Aorta (tissue), 5 donors: ENCODE measurements around the gene KRTAP2-1. TPM values are rescaled to one million over a fixed set of nuclear protein-coding genes. Genes with fewer than 3 reads are reported as not detected.
"Not testable (repeated sequence)": the region's sequence is repeated elsewhere in the genome, so short reads cannot be mapped to it uniquely, and the experiment has no call there.

Source experiments
- ATAC-seq: fragments of 200-7000 bp; cut with Tn5 transposase; one replicate; pipeline ENCODE4 v1.9.1; 2022; ENCODE audit warnings: moderate library complexity; ENCODE audit not compliant: low FRiP score
- DNase-seq, 2 donors: peaks; one replicate each; pipeline ENCODE4 v3.0.0-alpha.2; 2020
- H3K27ac ChIP-seq, 2 donors: one replicate each; pipeline ENCODE4 v1.5.1; 2013; ENCODE audit warnings: low read length in 2 of 2, mild to moderate bottlenecking in 2 of 2, moderate library complexity in 2 of 2, control low read depth in 1 of 2, inconsistent platforms in 1 of 2, low read depth in 1 of 2
- H3K27me3 ChIP-seq, 2 donors: one replicate each; pipeline ENCODE4 v1.6.1; 2013; ENCODE audit warnings: control low read depth in 1 of 2, low read length in 1 of 2, mild to moderate bottlenecking in 1 of 2, moderate library complexity in 1 of 2; ENCODE audit not compliant: insufficient read depth in 2 of 2, control insufficient read depth in 1 of 2
- H3K36me3 ChIP-seq, 2 donors: one replicate each; pipeline ENCODE4 v1.6.1; 2013; ENCODE audit warnings: control low read depth in 1 of 2, low read length in 1 of 2, mild to moderate bottlenecking in 1 of 2; ENCODE audit not compliant: insufficient read depth in 2 of 2, control insufficient read depth in 1 of 2
- H3K4me1 ChIP-seq, 2 donors: one replicate each; pipeline ENCODE4 v1.6.1; 2013; ENCODE audit warnings: low read length in 2 of 2, control low read depth in 1 of 2, mild to moderate bottlenecking in 1 of 2, moderate library complexity in 1 of 2; ENCODE audit not compliant: insufficient read depth in 2 of 2, control insufficient read depth in 1 of 2
- H3K4me3 ChIP-seq, 2 donors: one replicate each; pipeline ENCODE4 v1.5.1; 2013; ENCODE audit warnings: low read length in 2 of 2, control low read depth in 1 of 2, mild to moderate bottlenecking in 1 of 2
- H3K9me3 ChIP-seq: one replicate; pipeline ENCODE4 v1.6.1; 2013; ENCODE audit warnings: mild to moderate bottlenecking, low read length; ENCODE audit not compliant: control insufficient read depth
- WGBS, 2 donors: extraction: QIAGEN DNeasy Blood & Tissue Kit; methylation state at CpG; one replicate each; pipeline ENCODE4 v1.1.7; 2013; 5-methylcytosine and 5-hydroxymethylcytosine counted together
- intact Hi-C, 2 donors: fragments of 100-400 bp; cut with DNase I; formaldehyde crosslinking; loops; one replicate each; pipeline versions ENCODE4 v1.14.2 to v1.15.0; 2022
- polyA plus RNA-seq, 2 donors: library from polyadenylated mRNA; stranded (reverse); fragments of 200-250 nt; gene quantifications; one replicate each; pipeline ENCODE4 v1.2.3, GENCODE V29; 2013
- total RNA-seq, 2 donors: library from RNA; stranded (reverse); fragmentation: NEBNext Ultra II Directional; extraction: Animal tissue kit (Norgen Biotek cat#: 25700); gene quantifications; one replicate each; pipeline ENCODE4 v1.2.1, GENCODE V29; 2021
- donor health status: healthy with polysubstance abuse.
- donor health status: Bipolar disorder and iron deficiency.
- donor health status: DM: no; HTN: no; CAD: no.
- donor health status: DM: no; HTN: no; CAD: no.
- donor health status: DM: yes; HTN: yes; CAD: no.

KRTAP2-1 gene
- total and polyA plus RNA-seq, 4 donors = not detected

DNA sequence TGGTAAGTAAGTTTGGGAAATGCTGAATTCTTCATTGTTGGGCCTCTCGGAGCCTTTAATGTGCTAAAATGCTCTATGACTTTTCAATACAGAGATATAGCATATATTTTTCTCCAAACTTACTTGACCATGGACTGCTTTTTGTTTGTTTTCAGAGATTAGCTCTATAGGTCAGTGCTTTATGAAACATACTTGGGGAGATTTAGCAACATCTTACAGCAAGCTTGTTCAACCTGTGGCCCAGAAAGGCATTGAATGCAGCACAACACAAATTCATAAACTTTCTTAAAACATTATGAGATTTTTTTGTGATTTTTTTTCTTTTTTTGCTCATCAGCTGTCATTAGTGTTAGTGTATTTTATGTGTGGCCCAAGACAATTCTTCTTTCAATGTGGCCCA lies 37.2 kb downstream of the KRTAP2-1 start:
- Histone ChIP-seq H3K4me1 (no peaks in the 10 kb centered on the region), H3K9me3 (no peaks in the 10 kb centered on the region), H3K4me3 (no peak overlapping the region), H3K27me3 (no peaks in the 10 kb centered on the region), H3K36me3 (no peaks in the 10 kb centered on the region), H3K27ac (no peak overlapping the region)
- intact Hi-C loops = no loop called here
- ATAC-seq (no peak), DNase-seq (no peak)
- WGBS, 2 donors = 79 to 85% methylated on average over 1 of the region's 1 CpG

DNA sequence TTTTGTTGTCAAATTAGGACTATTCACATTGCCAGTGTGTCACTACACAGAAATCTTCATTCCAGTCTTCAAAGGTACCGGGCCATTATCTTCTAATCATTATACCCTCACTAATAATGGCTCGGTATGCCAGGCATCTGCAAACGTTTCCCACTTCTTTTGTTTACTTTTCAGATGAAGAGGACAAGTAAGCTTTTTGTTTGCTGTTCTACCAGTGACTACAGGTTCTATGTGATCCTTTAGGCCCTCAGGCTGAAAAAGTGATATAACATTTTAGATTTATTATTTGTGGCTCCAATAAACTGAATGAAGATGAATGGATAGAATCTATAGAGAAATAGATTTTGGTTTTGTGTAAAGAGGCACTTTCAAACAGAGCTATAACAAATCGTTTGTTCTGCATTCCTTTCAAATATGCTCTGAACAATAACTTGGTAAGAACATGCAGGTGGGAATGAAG lies 37.8 kb downstream of the KRTAP2-1 start:
- no peak for DNase-seq
- intact Hi-C loops = no loop called here
- WGBS, 2 donors = 40 to 46% methylated on average over 4 of the region's 4 CpGs
- Histone ChIP-seq H3K9me3 (no peaks in the 10 kb centered on the region), H3K4me3 (no peak overlapping the region), H3K36me3 (no peaks in the 10 kb centered on the region), H3K27ac (no peak overlapping the region), H3K4me1 (no peaks in the 10 kb centered on the region), H3K27me3 (no peaks in the 10 kb centered on the region)
- no peak for ATAC-seq

DNA sequence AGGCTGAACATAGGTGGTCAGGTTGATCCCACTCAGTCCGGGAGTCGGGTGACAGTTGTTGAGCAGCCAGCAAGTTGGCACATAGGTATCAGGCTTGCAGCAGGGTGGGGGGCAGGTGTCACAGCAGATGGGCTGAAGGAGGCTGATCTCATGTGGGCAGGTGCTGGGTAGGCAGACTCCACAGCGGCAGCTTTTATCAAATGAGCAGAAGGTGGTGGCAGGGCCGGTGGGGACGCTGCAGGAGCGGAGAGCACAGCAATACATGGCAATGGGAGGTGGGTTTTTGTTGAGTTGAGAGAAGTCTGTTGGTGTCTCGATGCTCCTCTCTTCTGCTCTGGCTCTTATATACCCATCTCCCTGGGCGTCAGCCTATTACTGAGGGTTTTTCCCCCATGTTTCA lies 38.3 kb downstream of the KRTAP2-1 start, which contains the start of gene KRTAP3-1:
KRTAP3-1 (minus strand) TSS at position 318 of the 400 bp plus-strand sequence; CDS start at position 264, 54 bp downstream.
- H3K9me3 ChIP-seq = no peaks in the 10 kb centered on the region
- H3K27ac ChIP-seq = no peak within 1 kb of the TSS
- no peak within 1 kb of the TSS for H3K4me3 ChIP-seq
- intact Hi-C loops = no loop called here
- ATAC-seq (no peak), DNase-seq (no peak)
- WGBS, 2 donors = 79 to 83% methylated on average over 8 of the region's 8 CpGs
- no peaks in the 10 kb centered on the region for H3K27me3 ChIP-seq
- H3K36me3 ChIP-seq = no peaks in the 10 kb centered on the region
- H3K4me1 ChIP-seq = no peaks in the 10 kb centered on the region

DNA sequence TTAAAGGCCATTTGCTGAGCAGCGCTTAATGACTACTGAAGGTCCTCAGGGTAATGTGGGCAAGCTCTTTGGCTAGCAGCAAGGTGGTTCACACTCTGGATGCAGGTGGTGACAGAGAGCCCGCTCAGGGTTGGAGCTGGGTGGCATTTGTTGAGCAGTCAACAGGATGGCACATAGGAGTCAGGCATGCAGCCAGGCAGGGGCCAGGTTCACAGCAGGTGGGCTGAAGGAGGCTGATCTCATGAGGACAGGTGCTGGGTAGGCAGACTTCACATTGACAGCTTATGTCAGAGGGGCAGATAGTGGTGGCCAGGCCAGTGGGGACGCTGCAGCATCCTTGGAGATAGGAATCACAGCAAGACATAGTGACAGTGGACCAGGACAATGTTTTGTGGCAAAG lies 42.7 kb downstream of the KRTAP2-1 start:
- H3K9me3 ChIP-seq = no peaks in the 10 kb centered on the region
- intact Hi-C loops = no loop called here

DNA sequence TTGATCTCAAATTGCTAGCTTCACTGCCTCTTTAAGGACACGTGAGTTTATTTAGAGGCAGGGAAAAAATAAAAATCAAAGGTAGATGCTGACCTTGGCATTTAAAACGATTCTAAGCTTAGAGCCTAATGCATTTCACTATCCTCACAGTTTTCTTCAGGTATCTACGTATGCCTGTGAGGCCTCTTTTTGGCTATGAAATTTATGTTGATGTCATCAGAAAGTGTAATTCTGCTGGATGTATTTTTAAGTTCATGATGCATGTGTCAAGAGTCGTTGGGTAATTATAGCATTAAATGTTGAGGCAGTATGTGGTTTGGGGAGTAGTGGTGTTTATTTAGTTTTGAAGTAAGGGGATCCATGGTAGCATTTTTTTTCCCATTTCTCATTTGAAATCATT lies 43.2 kb downstream of the KRTAP2-1 start:
- Histone ChIP-seq H3K27me3 (no peaks in the 10 kb centered on the region), H3K4me3 (no peak overlapping the region), H3K9me3 (no peaks in the 10 kb centered on the region), H3K36me3 (no peaks in the 10 kb centered on the region), H3K4me1 (no peaks in the 10 kb centered on the region), H3K27ac (no peak overlapping the region)
- intact Hi-C loops = no loop called here
- WGBS, 2 donors = 46 to 50% methylated on average over 4 of the region's 4 CpGs
- no peak for ATAC-seq
- DNase-seq = no peak

More for the DNA sequence above, 42.7 kb downstream of the KRTAP2-1 start:
- Histone ChIP-seq H3K27ac (no peak overlapping the region), H3K4me1 (no peaks in the 10 kb centered on the region), H3K27me3 (no peaks in the 10 kb centered on the region), H3K36me3 (no peaks in the 10 kb centered on the region), H3K4me3 (no peak overlapping the region)
- DNase-seq (no peak), ATAC-seq (no peak)
- WGBS, 2 donors = 82 to 89% methylated on average over 3 of the region's 3 CpGs

DNA sequence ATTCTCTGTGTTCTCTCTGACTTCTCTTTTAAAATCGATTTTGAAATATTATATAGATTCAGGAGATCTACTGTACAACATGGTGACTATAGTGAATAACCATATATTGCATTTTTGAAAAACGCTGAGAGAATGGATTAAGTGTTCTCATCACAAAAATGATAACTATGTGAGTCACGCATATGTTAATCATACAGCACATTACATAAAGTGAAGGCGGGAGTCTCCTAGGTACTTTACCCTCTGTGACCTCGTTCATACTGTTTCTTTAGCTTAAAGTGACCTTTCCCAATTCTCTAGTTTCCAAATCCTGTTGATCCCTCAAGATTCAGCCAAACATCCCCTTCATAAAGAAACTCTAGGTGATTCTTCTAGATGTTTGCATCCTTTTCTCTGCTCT lies 44.3 kb downstream of the KRTAP2-1 start:
- Histone ChIP-seq H3K4me3 (no peak overlapping the region), H3K27me3 (no peaks in the 10 kb centered on the region), H3K9me3 (no peaks in the 10 kb centered on the region), H3K27ac (no peak overlapping the region), H3K36me3 (no peaks in the 10 kb centered on the region), H3K4me1 (no peaks in the 10 kb centered on the region)
- DNase-seq (no peak), ATAC-seq (no peak)
- 50 to 52% methylated on average over 5 of the region's 5 CpGs for WGBS, 2 donors
- intact Hi-C loops = no loop called here

DNA sequence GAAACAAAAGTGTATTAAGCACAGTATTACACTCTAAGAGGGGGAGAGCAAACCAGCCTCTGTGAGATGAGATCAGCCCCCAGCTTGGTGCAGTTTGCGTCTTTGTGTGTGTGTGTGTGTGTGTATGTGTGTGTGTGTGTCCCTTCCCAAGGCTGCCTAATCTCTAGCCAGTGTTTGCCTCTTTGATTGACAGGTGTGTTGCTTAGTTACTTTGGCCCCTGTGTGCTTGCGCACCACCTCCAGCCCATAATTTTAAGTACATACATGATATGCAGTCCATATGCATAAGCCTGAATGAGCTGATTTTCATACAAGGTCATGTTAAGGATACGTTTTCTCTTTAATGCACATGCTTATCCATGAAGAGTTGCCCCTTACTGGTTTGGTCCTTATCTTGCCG lies 45.3 kb downstream of the KRTAP2-1 start:
- Histone ChIP-seq H3K9me3 (no peaks in the 10 kb centered on the region), H3K27me3 (no peaks in the 10 kb centered on the region), H3K4me3 (no peak overlapping the region), H3K36me3 (no peaks in the 10 kb centered on the region), H3K27ac (no peak overlapping the region), H3K4me1 (no peaks in the 10 kb centered on the region)
- intact Hi-C loops = no loop called here
- WGBS, 2 donors = 78 to 86% methylated on average over 4 of the region's 4 CpGs
- DNase-seq (no peak), ATAC-seq (no peak)

DNA sequence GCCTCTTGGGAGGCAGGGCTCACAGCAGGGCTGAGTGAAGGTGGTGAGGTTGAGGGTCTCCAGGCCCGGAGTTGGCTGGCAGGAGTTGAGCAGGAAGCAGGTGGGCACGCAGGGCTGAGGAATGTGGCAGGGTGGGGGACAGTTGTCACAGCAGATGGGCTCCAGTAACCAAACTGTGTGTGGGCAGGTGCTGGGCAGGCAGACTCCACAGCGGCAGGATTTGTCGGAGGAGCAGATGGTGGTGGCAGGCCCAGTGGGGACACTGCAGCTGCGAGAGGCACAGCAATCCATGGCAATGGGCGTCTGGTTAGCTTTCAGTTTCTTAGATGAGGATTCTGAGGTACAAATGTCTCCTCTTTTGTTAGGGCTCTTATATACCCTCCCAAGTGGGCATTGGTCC lies 47.6 kb downstream of the KRTAP2-1 start, which contains the start of gene KRTAP3-2:
KRTAP3-2 (minus strand) TSS at position 344 of the 400 bp plus-strand sequence; CDS start at position 291, 53 bp downstream.
- intact Hi-C loops, H3K4me1 ChIP-seq, DNase-seq, H3K27ac ChIP-seq, H3K36me3 ChIP-seq, H3K27me3 ChIP-seq, H3K9me3 ChIP-seq, ATAC-seq, H3K4me3 ChIP-seq: not testable (repeated sequence)
- WGBS, 2 donors = 69 to 77% methylated on average over 5 to 6 of the region's 6 CpGs

DNA sequence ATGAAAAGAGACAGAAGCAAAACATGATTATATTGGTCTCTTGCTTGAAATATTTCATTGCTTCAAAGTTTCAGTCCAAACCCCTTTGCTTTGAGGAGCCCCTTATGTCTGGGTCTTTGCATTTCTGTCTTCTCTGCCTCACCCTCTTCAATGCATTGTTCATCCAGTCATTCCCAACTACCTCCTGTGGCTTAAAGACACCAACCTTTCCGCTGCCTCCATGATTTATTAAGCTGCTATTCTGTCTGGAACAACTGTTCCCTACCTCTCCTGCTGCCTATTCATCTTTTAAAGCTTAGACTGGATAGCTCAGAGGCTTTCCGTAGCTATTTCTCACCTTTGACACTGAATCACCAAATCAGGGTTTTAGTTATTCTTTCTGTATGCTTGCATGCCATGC lies 49.8 kb downstream of the KRTAP2-1 start:
- 17 to 28% methylated on average over 2 of the region's 2 CpGs for WGBS, 2 donors
- Histone ChIP-seq H3K27ac (no peak overlapping the region), H3K27me3 (no peaks in the 10 kb centered on the region), H3K36me3 (no peaks in the 10 kb centered on the region), H3K9me3 (peaks cover 2% of the 10 kb centered on the region), H3K4me1 (no peaks in the 10 kb centered on the region), H3K4me3 (no peak overlapping the region)
- intact Hi-C loops = no loop called here
- DNase-seq = no peak
- no peak for ATAC-seq
